NCI-H526 treated with DMSO at 0.1 percent for 48 hours (cell line): ENCODE data around the gene GRXCR1.

ENCODE experiments used
- DNase-seq: peaks from one replicate; lab custom pipeline; 2025; lab: John Stamatoyannopoulos, UW

GRXCR1 gene

GRCh38 chr4:42892413-42892812 lies at the start of gene GRXCR1:
GRXCR1 (plus strand) TSS chr4:42892713; CDS start chr4:42893267, 554 bp downstream.
- DNase-seq: no peak

- no peak for DNase-seq
Measured at GRCh38 chr4:42843694-42844093, 48.8 kb upstream of the GRXCR1 start.

- DNase-seq: no peak
Measured at GRCh38 chr4:42844422-42845070, 48.0 kb upstream of the GRXCR1 start.

- no peak for DNase-seq
Measured at GRCh38 chr4:42845586-42845985, 46.9 kb upstream of the GRXCR1 start.

GRCh38 chr4:42855779-42856178 lies 36.7 kb upstream of the GRXCR1 start:
- no peak for DNase-seq

GRCh38 chr4:42865572-42866189 lies 26.8 kb upstream of the GRXCR1 start:
- peak; percentile 52 for DNase-seq

GRCh38 chr4:42871261-42871660 lies 21.3 kb upstream of the GRXCR1 start:
- DNase-seq: no peak

GRCh38 chr4:42871671-42872290 lies 20.7 kb upstream of the GRXCR1 start:
- no peak for DNase-seq

- no peak for DNase-seq
Measured at GRCh38 chr4:42878863-42879262, 13.7 kb upstream of the GRXCR1 start.

- DNase-seq: no peak
Measured at GRCh38 chr4:42881253-42881652, 11.3 kb upstream of the GRXCR1 start.

- no peak for DNase-seq
Measured at GRCh38 chr4:42891644-42892043, 869 bp upstream of the GRXCR1 start.

GRCh38 chr4:42895452-42895851 lies 2.9 kb downstream of the GRXCR1 start:
- DNase-seq: no peak

- DNase-seq: no peak
Measured at GRCh38 chr4:42904986-42905385, 12.5 kb downstream of the GRXCR1 start.

GRCh38 chr4:42905591-42905990 lies 13.1 kb downstream of the GRXCR1 start:
- DNase-seq: no peak

GRCh38 chr4:42906341-42906740 lies 13.8 kb downstream of the GRXCR1 start:
- no peak for DNase-seq

- DNase-seq: no peak
Measured at GRCh38 chr4:42906891-42907759, 14.6 kb downstream of the GRXCR1 start.

- DNase-seq: no peak
Measured at GRCh38 chr4:42910459-42910858, 17.9 kb downstream of the GRXCR1 start.

GRCh38 chr4:42914937-42915336 lies 22.4 kb downstream of the GRXCR1 start:
- no peak for DNase-seq

GRCh38 chr4:42915484-42915883 lies 23.0 kb downstream of the GRXCR1 start:
- no peak for DNase-seq

- DNase-seq: no peak
Measured at GRCh38 chr4:42917296-42917695, 24.8 kb downstream of the GRXCR1 start.

- no peak for DNase-seq
Measured at GRCh38 chr4:42923431-42923830, 30.9 kb downstream of the GRXCR1 start.

- no peak for DNase-seq
Measured at GRCh38 chr4:42925921-42926320, 33.4 kb downstream of the GRXCR1 start.

- DNase-seq: no peak
Measured at GRCh38 chr4:42927946-42928345, 35.4 kb downstream of the GRXCR1 start.
